OCI-LY7 (cell line): ENCODE results near the gene FBP1.

Experiments
- EZH2phosphoT487 ChIP-seq: fragments of 200-600 bp; sonication (generic); IDR thresholded peaks from 2 replicates; pipeline ENCODE4 v1.6.1; 2018; ENCODE audit warnings: low read depth, borderline replicate concordance, mild to moderate bottlenecking, mixed run types, antibody characterized with exemption, low read length, moderate library complexity, mixed read lengths
- TF ChIP-seq, protein P1 (sequence below): fragments of 200-600 bp; sonication (generic); conservative IDR thresholded peaks from 2 replicates; pipeline ENCODE4 v1.5.1; 2014; ENCODE audit warnings: mild to moderate bottlenecking, antibody characterized with exemption, low read length, moderate library complexity, mixed read lengths

- TF ChIP-seq, protein P1, sequence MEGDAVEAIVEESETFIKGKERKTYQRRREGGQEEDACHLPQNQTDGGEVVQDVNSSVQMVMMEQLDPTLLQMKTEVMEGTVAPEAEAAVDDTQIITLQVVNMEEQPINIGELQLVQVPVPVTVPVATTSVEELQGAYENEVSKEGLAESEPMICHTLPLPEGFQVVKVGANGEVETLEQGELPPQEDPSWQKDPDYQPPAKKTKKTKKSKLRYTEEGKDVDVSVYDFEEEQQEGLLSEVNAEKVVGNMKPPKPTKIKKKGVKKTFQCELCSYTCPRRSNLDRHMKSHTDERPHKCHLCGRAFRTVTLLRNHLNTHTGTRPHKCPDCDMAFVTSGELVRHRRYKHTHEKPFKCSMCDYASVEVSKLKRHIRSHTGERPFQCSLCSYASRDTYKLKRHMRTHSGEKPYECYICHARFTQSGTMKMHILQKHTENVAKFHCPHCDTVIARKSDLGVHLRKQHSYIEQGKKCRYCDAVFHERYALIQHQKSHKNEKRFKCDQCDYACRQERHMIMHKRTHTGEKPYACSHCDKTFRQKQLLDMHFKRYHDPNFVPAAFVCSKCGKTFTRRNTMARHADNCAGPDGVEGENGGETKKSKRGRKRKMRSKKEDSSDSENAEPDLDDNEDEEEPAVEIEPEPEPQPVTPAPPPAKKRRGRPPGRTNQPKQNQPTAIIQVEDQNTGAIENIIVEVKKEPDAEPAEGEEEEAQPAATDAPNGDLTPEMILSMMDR, result no peak; the same call in 1 of the 2 replicates
- TF ChIP-seq EZH2phosphoT487, result no peak
Measured at GRCh38 chr9:94656200-94656599, 16.9 kb upstream of the FBP1 start.
